Measurements from ENCODE around the gene ARNT2.

Gene ARNT2

GRCh38 chr15:80405554-80405850 lies 1.3 kb downstream of the ARNT2 start:
- no peak for TF ChIP-seq CTCF (IDR thresholded peaks at IDR 0.05; ENCODE audit: low read depth, low read length, missing control alignments)
- no peak overlapping the region for H3K4me3 ChIP-seq (replicated peaks; ENCODE audit: low read depth, low read length)
- DNase-seq (ENCODE audit: extremely low read depth, low read depth), result no peak

GRCh38 chr15:80405970-80406369 lies 1.8 kb downstream of the ARNT2 start:
- DNase-seq (ENCODE audit: extremely low read depth, low read depth), result no peak
- no peak overlapping the region for H3K4me3 ChIP-seq (replicated peaks; ENCODE audit: low read depth, low read length)
- no peak for TF ChIP-seq CTCF (IDR thresholded peaks at IDR 0.05; ENCODE audit: low read depth, low read length, missing control alignments)

DNA sequence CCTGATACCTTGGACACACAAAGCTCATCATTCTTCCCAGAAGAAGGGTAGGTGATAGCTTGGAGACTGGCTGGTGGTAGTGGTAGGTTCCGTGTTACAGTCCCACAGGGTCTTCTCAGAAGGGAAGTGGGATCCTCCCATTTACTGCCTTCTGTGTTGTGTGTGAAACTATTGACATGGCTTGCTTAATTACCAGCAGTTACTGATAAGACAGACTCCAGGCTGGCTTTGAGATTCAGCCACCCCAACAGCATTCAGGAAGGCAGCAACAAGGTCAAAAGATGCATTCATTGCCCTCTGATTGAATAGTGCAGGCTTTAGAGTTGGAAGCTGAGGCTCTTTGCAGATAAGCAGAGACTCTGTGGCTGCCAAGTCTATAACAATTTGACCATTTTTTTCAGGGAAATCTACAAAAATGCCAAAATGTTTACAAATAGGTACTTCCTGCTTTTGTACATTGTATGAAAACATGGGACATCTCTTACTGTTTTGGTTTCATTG lies 7.7 kb downstream of the ARNT2 start:
- TF ChIP-seq CTCF (IDR thresholded peaks at IDR 0.05; ENCODE audit: low read depth, low read length, missing control alignments), result no peak
- no peak for DNase-seq (ENCODE audit: extremely low read depth, low read depth)
- H3K4me3 ChIP-seq (replicated peaks; ENCODE audit: low read depth, low read length), result no peak overlapping the region

GRCh38 chr15:80414546-80415357 lies 10.6 kb downstream of the ARNT2 start:
- no peak for TF ChIP-seq CTCF (IDR thresholded peaks at IDR 0.05; ENCODE audit: low read depth, low read length, missing control alignments)
- no peak overlapping the region for H3K4me3 ChIP-seq (replicated peaks; ENCODE audit: low read depth, low read length)
- DNase-seq (ENCODE audit: extremely low read depth, low read depth), result no peak

DNA sequence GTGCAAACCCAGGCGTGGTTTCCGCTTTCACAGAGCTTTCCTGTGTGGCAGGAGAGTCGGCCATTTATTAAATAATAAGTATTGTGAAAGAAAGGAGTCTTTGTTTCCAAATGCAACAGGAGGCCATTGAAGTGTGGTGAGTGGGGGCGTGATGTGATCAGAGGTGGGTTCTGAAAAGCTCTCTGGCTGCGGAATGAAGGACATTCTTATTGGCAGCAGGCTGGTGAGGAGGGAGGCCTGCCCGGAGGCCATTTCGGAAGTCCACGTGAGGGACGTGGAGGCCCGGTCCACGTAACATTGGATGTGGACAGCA lies 11.1 kb downstream of the ARNT2 start:
- H3K4me3 ChIP-seq (replicated peaks; ENCODE audit: low read depth, low read length), result no peak overlapping the region
- DNase-seq (ENCODE audit: extremely low read depth, low read depth), result no peak
- TF ChIP-seq CTCF (IDR thresholded peaks at IDR 0.05; ENCODE audit: low read depth, low read length, missing control alignments), result no peak

DNA sequence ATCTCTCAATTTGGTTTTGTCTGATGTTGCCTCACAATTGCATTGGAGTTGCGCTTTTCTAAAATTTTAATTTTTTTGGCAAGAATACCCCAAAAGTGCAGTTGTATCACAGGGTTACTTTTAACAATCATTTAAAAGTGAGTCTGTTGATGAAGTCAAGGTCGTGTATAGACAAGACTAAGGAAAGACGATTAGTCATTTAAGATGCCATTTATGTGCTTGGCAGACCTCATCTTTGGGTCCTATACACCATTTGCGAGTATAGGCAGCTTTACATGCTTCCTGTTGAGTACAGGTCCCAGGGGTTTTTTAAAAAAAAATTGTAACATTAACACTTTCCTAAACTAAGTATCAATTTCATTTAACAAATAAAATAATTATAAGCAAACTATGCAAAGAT lies 12.5 kb downstream of the ARNT2 start:
- TF ChIP-seq CTCF (IDR thresholded peaks at IDR 0.05; ENCODE audit: low read depth, low read length, missing control alignments), result no peak
- no peak for DNase-seq (ENCODE audit: extremely low read depth, low read depth)
- H3K4me3 ChIP-seq (replicated peaks; ENCODE audit: low read depth, low read length), result no peak overlapping the region

Measured in HFF-Myc (cell line).